ENCODE data around the gene SMPD4.

- no peak for TF ChIP-seq TAF1 (IDR thresholded peaks at IDR 0.05; ENCODE audit: low read depth, low read length)
- no peak for TF ChIP-seq POLR2AphosphoS5 (IDR thresholded peaks at IDR 0.05; ENCODE audit: low read depth, low read length)
- TF ChIP-seq POLR2A (IDR thresholded peaks at IDR 0.05; ENCODE audit: low read depth, low read length) = no peak
These were observed 5.9 kb upstream of the SMPD4 start for GRCh38 chr2:130187268-130187667.

All from GM12891 (cell line).